Kidney (tissue), 14 donors: Measurements from ENCODE around the gene HSD17B13. TPM values are rescaled to one million over a fixed set of nuclear protein-coding genes. Genes with fewer than 3 reads are reported as not detected.

Source experiments
- DNase-seq, 5 donors: peaks; one replicate each; pipeline ENCODE4 v3.0.0-alpha.2; 2013 to 2020
- FAIRE-seq: peaks from 2 replicates; lab custom pipeline; 2012; peaks lifted over from hg19 to GRCh38; lab: Jason Lieb, UNC
- H3K27ac ChIP-seq, 2 donors: one replicate each; pipeline ENCODE4 v1.7.0; 2013; ENCODE audit warnings: low read depth in 2 of 2, low read length in 2 of 2, inconsistent platforms in 1 of 2
- H3K27me3 ChIP-seq: one replicate; pipeline ENCODE4 v1.7.1; 2013; ENCODE audit warnings: low read length, inconsistent platforms; ENCODE audit not compliant: control insufficient read depth, insufficient read depth
- H3K36me3 ChIP-seq, 3 donors: one replicate each; pipeline versions ENCODE4 v1.7.0 to v1.7.1; 2013; ENCODE audit warnings: low read length in 3 of 3, control low read depth in 1 of 3, inconsistent platforms in 1 of 3; ENCODE audit not compliant: insufficient read depth in 3 of 3, control insufficient read depth in 2 of 3
- H3K4me1 ChIP-seq, 3 donors: one replicate each; pipeline versions ENCODE4 v1.7.0 to v1.7.1; 2013; ENCODE audit warnings: low read length in 3 of 3, inconsistent platforms in 1 of 3, low read depth in 1 of 3; ENCODE audit not compliant: control insufficient read depth in 2 of 3, insufficient read depth in 2 of 3
- H3K4me3 ChIP-seq, 3 donors: one replicate each; pipeline versions ENCODE4 v1.7.0 to v1.8.1; 2013; ENCODE audit warnings: low read length in 3 of 3, control low read depth in 1 of 3, inconsistent platforms in 1 of 3
- H3K9ac ChIP-seq, 3 donors: one replicate each; pipeline versions ENCODE4 v1.7.0 to v1.7.1; 2013; ENCODE audit warnings: low read length in 3 of 3, control low read depth in 1 of 3, inconsistent platforms in 1 of 3
- H3K9me3 ChIP-seq, 3 donors: one replicate each; pipeline versions ENCODE4 v1.7.0 to v1.7.1; 2013; ENCODE audit warnings: low read length in 3 of 3, control low read depth in 1 of 3, inconsistent platforms in 1 of 3; ENCODE audit not compliant: control insufficient read depth in 2 of 3, insufficient read depth in 1 of 3
- intact Hi-C: fragments of 100-400 bp; cut with DNase I; formaldehyde crosslinking; loops from one replicate; pipeline ENCODE4 v1.11.1; 2022
- polyA plus RNA-seq: library from polyadenylated mRNA; stranded (reverse); fragments of 350-450 nt; fragmentation: Illumina TruSeq; extraction: RNeasy Lipid Tissue Mini Kit (QIAGEN cat#74804); gene quantifications from one replicate; pipeline ENCODE4 v1.2.3, GENCODE V29; 2014; ENCODE audit warnings: low read depth, low replicate concordance; ENCODE audit not compliant: insufficient read depth
- total RNA-seq: library from RNA; stranded (reverse); fragmentation: NEBNext Ultra II Directional; extraction: Animal tissue kit (Norgen Biotek cat#: 25700); gene quantifications from one replicate; pipeline ENCODE4 v1.2.1, GENCODE V29; 2021
- TF ChIP-seq, protein P1 (sequence below): IDR thresholded peaks from 3 replicates; pipeline ENCODE4 v1.5.1; 2012; ENCODE audit warnings: mild to moderate bottlenecking, moderate library complexity, borderline replicate concordance; ENCODE audit not compliant: insufficient read depth; ENCODE audit errors: extremely low read depth
- donor health status: control.
- donor health status: control.
- donor health status: control.
- donor health status: control.
- donor health status: control.
- donor health status: DM: yes; HTN: yes; CAD: no.
- donor health status: Normal renal cell carcinoma (clear cell type).

HSD17B13 gene
- total and polyA plus RNA-seq, 2 donors from 2014 or later = not detected

DNA sequence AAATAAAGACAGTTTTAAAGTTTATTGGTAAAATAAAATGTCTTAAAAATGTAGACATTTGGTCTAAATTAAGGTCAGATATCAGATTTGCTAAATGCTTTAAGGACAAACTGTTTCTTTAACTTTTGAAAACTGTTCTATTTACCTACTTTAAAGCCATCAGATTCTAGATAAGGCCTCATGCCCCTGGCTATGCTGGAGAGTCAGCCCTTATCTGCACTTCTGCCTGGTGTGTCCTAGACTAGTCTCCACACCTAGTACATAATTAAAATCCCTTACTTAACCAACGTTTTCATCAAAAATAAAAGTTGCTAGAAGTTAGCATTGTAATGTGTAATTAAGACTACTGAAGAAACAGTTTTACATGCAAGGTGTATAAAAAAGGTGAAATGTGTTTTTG is 42.7 kb upstream of the HSD17B13 start:
- TF ChIP-seq, protein P1, sequence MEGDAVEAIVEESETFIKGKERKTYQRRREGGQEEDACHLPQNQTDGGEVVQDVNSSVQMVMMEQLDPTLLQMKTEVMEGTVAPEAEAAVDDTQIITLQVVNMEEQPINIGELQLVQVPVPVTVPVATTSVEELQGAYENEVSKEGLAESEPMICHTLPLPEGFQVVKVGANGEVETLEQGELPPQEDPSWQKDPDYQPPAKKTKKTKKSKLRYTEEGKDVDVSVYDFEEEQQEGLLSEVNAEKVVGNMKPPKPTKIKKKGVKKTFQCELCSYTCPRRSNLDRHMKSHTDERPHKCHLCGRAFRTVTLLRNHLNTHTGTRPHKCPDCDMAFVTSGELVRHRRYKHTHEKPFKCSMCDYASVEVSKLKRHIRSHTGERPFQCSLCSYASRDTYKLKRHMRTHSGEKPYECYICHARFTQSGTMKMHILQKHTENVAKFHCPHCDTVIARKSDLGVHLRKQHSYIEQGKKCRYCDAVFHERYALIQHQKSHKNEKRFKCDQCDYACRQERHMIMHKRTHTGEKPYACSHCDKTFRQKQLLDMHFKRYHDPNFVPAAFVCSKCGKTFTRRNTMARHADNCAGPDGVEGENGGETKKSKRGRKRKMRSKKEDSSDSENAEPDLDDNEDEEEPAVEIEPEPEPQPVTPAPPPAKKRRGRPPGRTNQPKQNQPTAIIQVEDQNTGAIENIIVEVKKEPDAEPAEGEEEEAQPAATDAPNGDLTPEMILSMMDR = no peak
- DNase-seq (no peak), FAIRE-seq (no peak)
- intact Hi-C loops = no loop called here
- Histone ChIP-seq H3K4me3 (no peak overlapping the region), H3K9ac (no peak overlapping the region), H3K9me3 (no peaks in the 10 kb centered on the region), H3K27ac (no peak overlapping the region), H3K4me1 (no peaks in the 10 kb centered on the region), H3K36me3 (peaks cover 0 to 5% (median 2%) of the 10 kb centered on the region in 3 donors), H3K27me3 (no peaks in the 10 kb centered on the region)

DNA sequence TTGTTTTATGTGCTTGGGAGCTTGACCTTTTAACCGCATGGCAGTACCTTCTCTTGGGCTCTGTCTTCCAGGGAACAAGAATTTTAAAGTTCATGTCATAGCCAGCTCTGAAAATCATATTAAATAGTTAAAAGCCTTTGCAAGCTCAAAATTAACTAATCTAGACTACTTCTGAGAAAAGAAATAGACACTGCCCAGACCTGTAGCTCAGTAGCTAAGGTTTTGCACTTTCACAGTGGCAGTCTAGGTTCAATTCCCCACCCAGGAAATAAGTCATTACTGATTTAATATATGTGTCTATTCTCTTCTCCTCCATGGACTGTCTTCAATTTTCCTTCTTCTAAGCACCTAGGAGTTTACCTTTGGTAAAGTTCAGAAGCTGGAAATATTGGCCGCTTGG is 40.9 kb upstream of the HSD17B13 start:
- TF ChIP-seq, protein P1 = no peak
- H3K36me3 ChIP-seq = peaks cover 0 to 5% (median 2%) of the 10 kb centered on the region in 3 donors
- peak in 1 of 5 donors; percentile 2 for DNase-seq

DNA sequence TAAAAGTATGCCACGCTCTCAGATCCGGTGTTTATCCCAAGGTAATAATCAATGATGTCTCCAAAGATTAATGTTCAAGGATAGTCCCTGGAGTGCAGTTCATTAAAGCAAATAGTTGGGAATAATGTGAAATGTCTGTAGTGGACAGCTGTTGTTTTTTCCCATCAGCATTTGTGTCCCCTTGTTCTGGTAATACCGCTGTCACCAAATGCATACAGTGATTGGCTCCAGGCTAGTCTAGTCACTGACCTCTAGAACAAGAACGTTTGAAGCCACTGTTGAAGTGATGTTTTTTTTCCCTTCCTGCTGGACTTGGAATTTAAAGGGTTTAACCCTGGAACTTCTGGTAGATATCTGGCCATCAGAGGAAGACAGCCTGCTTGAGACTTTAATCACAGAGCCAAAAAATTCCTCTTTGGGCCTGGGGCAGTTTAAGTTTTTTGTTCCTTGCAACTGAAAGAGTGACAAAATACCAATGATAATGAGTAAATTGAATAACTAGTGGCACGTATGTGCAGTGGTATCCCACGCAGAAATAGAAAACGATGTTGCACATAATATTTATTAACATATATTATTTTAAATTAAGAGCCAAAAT is 37.8 kb upstream of the HSD17B13 start:
- Histone ChIP-seq H3K27ac (no peak overlapping the region), H3K36me3 (peaks cover 0 to 5% (median 2%) of the 10 kb centered on the region in 3 donors), H3K9me3 (no peaks in the 10 kb centered on the region), H3K27me3 (no peaks in the 10 kb centered on the region), H3K4me1 (no peaks in the 10 kb centered on the region), H3K4me3 (no peak overlapping the region), H3K9ac (no peak overlapping the region)
- intact Hi-C loops = no loop called here
- TF ChIP-seq, protein P1 = no peak
- FAIRE-seq (no peak), DNase-seq (peak in 2 of 5 donors; percentile 9 to 32)

More for the DNA sequence above, 40.9 kb upstream of the HSD17B13 start:
- intact Hi-C loops = no loop called here
- Histone ChIP-seq H3K9me3 (no peaks in the 10 kb centered on the region), H3K27ac (no peak overlapping the region), H3K4me1 (no peaks in the 10 kb centered on the region), H3K9ac (no peak overlapping the region), H3K27me3 (no peaks in the 10 kb centered on the region), H3K4me3 (no peak overlapping the region)
- no peak for FAIRE-seq
